Endothelial cell of hepatic sinusoid (primary cell): ENCODE results near the gene ARL17B.
"Not testable (repeated sequence)": the region's sequence is repeated elsewhere in the genome, so short reads cannot be mapped to it uniquely, and the experiment has no call there.

Experiments
- in situ Hi-C: cut with HindIII; loops from 2 replicates; pipeline ENCODE4 v1.10.0; 2017; ENCODE audit warnings: low sequenced_read_pairs

The ARL17B gene

GRCh38 chr17:46252804-46253203, 108.8 kb downstream of the ARL17B start:
- in situ Hi-C loops, result not testable (repeated sequence)

- in situ Hi-C loops, result not testable (repeated sequence)
Observed at GRCh38 chr17:46249153-46249552, 112.4 kb downstream of the ARL17B start.

- in situ Hi-C loops, result not testable (repeated sequence)
Observed at GRCh38 chr17:46244949-46245768, 116.4 kb downstream of the ARL17B start.

- in situ Hi-C loops, result not testable (repeated sequence)
Observed at GRCh38 chr17:46244339-46244913, 117.1 kb downstream of the ARL17B start.

- in situ Hi-C loops, result not testable (repeated sequence)
Observed at GRCh38 chr17:46243928-46244327, 117.6 kb downstream of the ARL17B start.

GRCh38 chr17:46243505-46243904, 118.1 kb downstream of the ARL17B start:
- in situ Hi-C loops, result not testable (repeated sequence)

- in situ Hi-C loops, result not testable (repeated sequence)
Observed at GRCh38 chr17:46231359-46231758, 130.2 kb downstream of the ARL17B start.

- in situ Hi-C loops, result not testable (repeated sequence)
Observed at GRCh38 chr17:46225274-46225794, 136.2 kb downstream of the ARL17B start.

- in situ Hi-C loops, result not testable (repeated sequence)
Observed at GRCh38 chr17:46224864-46225263, 136.7 kb downstream of the ARL17B start.
